ENCODE data around the gene SLC44A4. TPM values are rescaled to one million over a fixed set of nuclear protein-coding genes. Genes with fewer than 3 reads are reported as not detected.
"Not testable (repeated sequence)": the region's sequence is repeated elsewhere in the genome, so short reads cannot be mapped to it uniquely, and the experiment has no call there.

SLC44A4 gene
- total RNA-seq, 1 donor from 2014 or later: 5.9 TPM

- H3K4me1 ChIP-seq: peaks cover 44% of the 10 kb centered on the region
- TF ChIP-seq POLR2A (IDR thresholded peaks at IDR 0.05): no peak
- no peak for TF ChIP-seq POLR2AphosphoS5 (IDR thresholded peaks at IDR 0.05; ENCODE audit: insufficient read depth in 1 of 2, low read depth in 1 of 2)
- TF ChIP-seq, protein P1, sequence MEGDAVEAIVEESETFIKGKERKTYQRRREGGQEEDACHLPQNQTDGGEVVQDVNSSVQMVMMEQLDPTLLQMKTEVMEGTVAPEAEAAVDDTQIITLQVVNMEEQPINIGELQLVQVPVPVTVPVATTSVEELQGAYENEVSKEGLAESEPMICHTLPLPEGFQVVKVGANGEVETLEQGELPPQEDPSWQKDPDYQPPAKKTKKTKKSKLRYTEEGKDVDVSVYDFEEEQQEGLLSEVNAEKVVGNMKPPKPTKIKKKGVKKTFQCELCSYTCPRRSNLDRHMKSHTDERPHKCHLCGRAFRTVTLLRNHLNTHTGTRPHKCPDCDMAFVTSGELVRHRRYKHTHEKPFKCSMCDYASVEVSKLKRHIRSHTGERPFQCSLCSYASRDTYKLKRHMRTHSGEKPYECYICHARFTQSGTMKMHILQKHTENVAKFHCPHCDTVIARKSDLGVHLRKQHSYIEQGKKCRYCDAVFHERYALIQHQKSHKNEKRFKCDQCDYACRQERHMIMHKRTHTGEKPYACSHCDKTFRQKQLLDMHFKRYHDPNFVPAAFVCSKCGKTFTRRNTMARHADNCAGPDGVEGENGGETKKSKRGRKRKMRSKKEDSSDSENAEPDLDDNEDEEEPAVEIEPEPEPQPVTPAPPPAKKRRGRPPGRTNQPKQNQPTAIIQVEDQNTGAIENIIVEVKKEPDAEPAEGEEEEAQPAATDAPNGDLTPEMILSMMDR (IDR thresholded peaks at IDR 0.05): no peak
- peaks cover 2 to 35% of the 10 kb centered on the region in 2 donors for H3K36me3 ChIP-seq
- no peaks in the 10 kb centered on the region for H3K27me3 ChIP-seq
- intact Hi-C loops (cut with DNase I): no loop called here
- no peak overlapping the region for H3K27ac ChIP-seq
- H3K9me3 ChIP-seq: no peaks in the 10 kb centered on the region
- no peak overlapping the region for H3K4me3 ChIP-seq
- DNase-seq (ENCODE audit: extremely low spot score in 2 of 2): no peak
Observed at GRCh38 chr6:31838968-31839367, 39.8 kb downstream of the SLC44A4 start.

DNA sequence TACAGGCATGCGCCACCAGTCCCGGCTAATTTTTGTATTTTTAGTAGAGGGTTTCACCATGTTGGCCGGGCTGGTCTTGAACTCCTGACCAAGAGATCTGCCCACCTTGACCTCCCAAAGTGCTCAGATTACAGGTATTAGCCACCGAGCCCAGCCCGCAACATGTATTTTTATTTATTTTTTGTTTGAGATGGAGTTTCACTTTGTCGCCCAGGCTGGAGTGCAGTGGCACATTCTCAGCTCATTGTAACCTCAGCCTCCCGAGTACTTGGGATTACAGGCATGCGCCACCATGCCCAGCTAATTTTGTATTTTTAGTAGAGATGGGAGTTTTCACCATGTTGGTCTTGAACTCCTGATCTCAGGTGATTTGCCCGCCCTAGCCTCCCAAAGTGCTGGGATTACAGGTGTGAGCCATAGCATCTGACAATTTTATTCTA, 40.7 kb downstream of the SLC44A4 start:
- H3K27ac ChIP-seq: peak overlapping the region; percentile 94
- DNase-seq (ENCODE audit: extremely low spot score in 2 of 2); H3K4me3 ChIP-seq; intact Hi-C loops (cut with DNase I); H3K27me3 ChIP-seq; H3K9me3 ChIP-seq: not testable (repeated sequence)
- peaks cover 2 to 35% of the 10 kb centered on the region in 2 donors for H3K36me3 ChIP-seq
- peaks cover 50% of the 10 kb centered on the region for H3K4me1 ChIP-seq

DNA sequence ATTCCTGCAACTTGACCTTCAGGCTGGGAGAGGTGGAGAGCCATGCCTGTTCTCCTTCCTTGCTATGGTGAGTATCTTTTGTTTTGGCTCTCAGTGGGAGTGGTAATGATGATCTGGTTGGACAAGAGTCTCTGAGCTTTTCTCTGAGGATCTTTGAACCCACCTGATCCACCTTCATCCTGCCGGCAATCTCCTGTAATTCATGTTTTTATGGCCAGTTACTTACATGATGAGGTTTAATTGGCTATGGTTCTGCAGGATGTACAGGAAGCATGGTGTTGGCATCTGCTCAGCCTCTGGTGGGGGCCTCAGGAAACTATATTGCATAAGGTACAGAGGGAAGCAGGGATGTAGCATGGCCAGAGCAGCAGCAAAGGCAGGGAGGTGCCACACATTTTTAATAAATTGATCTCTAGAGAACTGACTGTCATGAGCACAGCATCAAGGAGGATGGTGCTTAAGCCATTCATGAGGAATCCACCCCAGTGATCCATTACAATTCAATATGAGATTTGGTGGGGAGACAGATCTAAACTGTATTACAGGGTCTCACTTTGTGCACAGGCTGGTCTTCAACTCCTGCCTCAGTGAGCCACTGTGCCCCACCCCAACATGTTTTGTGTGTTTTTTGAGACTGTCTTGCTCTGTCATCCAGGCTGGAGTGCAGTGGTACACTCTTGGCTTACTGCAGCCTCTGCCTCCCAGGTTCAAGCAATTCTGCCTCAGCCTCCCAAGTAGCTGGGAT, 41.3 kb downstream of the SLC44A4 start:
- intact Hi-C loops (cut with DNase I): no loop called here
- TF ChIP-seq POLR2A (IDR thresholded peaks at IDR 0.05) (no peak), POLR2AphosphoS5 (IDR thresholded peaks at IDR 0.05; ENCODE audit: insufficient read depth in 1 of 2, low read depth in 1 of 2) (no peak)
- TF ChIP-seq, protein P1 (IDR thresholded peaks at IDR 0.05): no peak
- H3K4me3 ChIP-seq: peak overlapping the region in 1 of 2 donors; percentile 78
- H3K36me3 ChIP-seq: peaks cover 2 to 35% of the 10 kb centered on the region in 2 donors
- H3K27me3 ChIP-seq: no peaks in the 10 kb centered on the region
- no peaks in the 10 kb centered on the region for H3K9me3 ChIP-seq
- H3K27ac ChIP-seq: peak overlapping the region; percentile 94
- peaks cover 50% of the 10 kb centered on the region for H3K4me1 ChIP-seq
- DNase-seq (ENCODE audit: extremely low spot score in 2 of 2): no peak

DNA sequence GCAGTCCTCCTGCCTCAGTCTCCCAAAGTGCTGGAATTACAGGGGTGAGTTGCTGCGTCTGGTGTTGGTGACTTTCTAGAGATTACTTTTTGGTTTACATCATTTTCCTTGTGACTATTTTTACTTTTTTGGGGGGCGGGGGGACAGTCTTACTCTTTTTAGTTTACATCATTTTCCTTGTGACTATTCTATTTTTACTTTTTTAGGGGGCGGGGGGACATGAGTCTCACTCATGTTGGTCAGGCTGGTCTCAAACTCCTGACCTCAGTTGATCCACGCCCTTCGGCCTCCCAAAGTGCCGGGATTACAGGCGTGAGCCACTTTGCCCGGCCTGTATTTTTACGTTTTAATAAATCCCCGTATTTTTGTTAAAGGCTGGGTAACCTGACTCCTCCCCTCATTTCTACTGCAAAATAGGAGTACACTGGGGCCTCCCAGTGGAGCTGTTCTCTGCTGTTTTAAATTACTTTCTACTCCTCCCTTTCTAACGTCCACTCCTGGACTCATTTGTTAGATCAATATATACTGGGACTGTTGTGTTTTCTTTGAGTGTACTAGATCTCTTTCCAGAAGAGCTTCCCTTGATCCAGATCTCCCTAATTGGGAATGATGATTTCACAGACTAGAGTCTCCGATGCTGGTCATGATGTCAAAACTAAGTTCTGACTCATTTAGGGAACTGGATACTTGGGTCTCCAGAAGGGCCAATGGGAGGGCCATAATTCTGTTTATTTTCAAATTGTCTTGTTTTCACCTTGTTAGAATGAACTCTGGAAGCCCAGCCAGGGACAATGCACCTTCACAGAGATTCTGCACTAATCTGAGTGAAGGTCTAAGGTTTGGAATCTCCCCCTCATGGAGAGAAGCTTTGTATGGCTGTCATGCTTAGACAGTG, 42.1 kb downstream of the SLC44A4 start:
- H3K36me3 ChIP-seq: peaks cover 2 to 37% of the 10 kb centered on the region in 2 donors
- no peaks in the 10 kb centered on the region for H3K9me3 ChIP-seq
- H3K27ac ChIP-seq: peak overlapping the region; percentile 94
- intact Hi-C loops (cut with DNase I): no loop called here
- H3K27me3 ChIP-seq: no peaks in the 10 kb centered on the region
- TF ChIP-seq, protein P1 (IDR thresholded peaks at IDR 0.05): no peak
- no peak for TF ChIP-seq POLR2A (IDR thresholded peaks at IDR 0.05)
- TF ChIP-seq POLR2AphosphoS5 (IDR thresholded peaks at IDR 0.05; ENCODE audit: insufficient read depth in 1 of 2, low read depth in 1 of 2): no peak
- H3K4me3 ChIP-seq: peak overlapping the region; percentile 78 to 85
- DNase-seq (ENCODE audit: extremely low spot score in 2 of 2): no peak
- H3K4me1 ChIP-seq: peaks cover 57% of the 10 kb centered on the region

DNA sequence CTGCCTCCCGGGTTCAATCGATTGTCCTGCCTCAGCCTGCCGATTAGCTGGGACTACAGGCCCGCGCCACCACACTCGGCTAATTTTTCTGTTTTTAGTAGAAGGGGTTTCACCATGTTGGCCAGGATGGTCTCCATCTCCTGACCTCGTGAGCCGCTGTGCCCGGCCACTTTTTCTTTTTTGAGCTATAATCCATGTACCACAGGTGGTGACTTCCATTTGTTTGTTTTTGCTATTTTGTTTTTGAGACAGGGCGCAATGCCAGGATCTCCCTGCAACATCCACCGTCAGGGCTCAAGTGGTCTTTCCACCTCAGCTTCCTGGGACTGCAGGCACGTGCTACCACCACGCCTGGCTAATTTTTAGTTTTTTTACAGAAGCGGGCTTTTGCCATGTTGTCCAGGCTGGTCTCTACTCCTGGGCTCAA, 42.7 kb downstream of the SLC44A4 start:
- Histone ChIP-seq H3K36me3 (peaks cover 2 to 40% of the 10 kb centered on the region in 2 donors), H3K27ac (peak overlapping the region; percentile 94), H3K4me3 (peak overlapping the region; percentile 78 to 85), H3K9me3 (no peaks in the 10 kb centered on the region), H3K27me3 (no peaks in the 10 kb centered on the region), H3K4me1 (peaks cover 64% of the 10 kb centered on the region)
- intact Hi-C loops (cut with DNase I): no loop called here
- TF ChIP-seq POLR2AphosphoS5 (IDR thresholded peaks at IDR 0.05; ENCODE audit: insufficient read depth in 1 of 2, low read depth in 1 of 2): no peak
- no peak for DNase-seq (ENCODE audit: extremely low spot score in 2 of 2)

All from vagina (tissue), 2 donors.